ENCODE measurements around the gene DYNC1LI1.
"Not testable (repeated sequence)": the region's sequence is repeated elsewhere in the genome, so short reads cannot be mapped to it uniquely, and the experiment has no call there.

Gene DYNC1LI1

DNA sequence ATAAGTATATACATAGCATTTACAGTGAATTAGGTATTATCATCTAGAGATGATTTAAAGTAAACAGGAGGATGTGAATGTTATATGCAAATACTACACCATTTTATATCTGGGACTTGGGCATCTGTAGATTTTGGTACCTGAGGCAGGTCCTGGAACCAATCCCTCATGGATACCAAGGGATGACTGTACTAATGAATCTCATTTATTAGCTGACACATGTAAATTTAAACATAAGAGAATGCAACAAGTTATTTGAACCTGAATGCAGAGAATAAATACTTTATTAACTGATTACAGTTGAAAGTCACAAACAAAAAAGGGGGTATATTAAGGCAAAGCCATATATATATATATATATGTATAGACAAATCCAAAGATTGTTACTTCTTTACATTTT is 44.9 kb downstream of the DYNC1LI1 start:
- DNase-seq: no peak

DNA sequence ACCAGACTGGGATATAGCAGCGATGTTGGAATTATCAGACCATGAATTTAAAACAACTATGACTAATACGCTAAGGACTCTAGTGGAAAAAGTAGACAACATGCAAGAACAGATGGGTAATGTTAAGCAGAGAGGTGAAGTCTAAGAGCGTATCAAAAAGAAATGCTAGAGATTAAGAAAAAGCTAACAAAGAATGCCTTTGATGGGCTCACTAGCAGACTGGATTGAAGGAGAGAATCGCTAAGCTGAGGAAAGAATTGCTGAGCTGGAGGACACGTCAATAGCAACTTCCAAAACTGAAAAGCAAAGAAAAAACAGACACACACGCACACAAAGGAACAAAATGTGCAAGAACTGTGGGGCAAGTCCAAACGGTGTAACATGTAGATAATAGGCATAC is 48.0 kb downstream of the DYNC1LI1 start:
- no peak for DNase-seq

DNA sequence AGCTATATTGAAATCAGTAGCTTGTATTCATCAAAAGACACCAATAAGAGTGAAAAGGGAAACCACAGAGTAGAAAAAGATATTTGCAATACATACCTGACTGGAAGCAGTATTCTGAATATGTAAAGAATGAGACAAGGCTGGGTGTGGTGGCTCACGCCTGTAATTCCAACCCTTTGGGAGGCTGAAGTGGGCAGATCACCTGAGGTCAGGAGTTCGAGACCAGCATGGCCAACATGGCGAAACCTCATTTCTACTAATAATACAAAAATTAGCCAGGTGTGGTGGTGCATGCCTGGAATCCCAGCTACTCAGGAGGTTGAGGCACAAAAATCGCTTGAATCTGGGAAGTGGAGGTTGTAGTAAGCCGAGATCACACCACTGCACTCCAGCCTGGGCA is 51.7 kb downstream of the DYNC1LI1 start:
- not testable (repeated sequence) for DNase-seq

DNA sequence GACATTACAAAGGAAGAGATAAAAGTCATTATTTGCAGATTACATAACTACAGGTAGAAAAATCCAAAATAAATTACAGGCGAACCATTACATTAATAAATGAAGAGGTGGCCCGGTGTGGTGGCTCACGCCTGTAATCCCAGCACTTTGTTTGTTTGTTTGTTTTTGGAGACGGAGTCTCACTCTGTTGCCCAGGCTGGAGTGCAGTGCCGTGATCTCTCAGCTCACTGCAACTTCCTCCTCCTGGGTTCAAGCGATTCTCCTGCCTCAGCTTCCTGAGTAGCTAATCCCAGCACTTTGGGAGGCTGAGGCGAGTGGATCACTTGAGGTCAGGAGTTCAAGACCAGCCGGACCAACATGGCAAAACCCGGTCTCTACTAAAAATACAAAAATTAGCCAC is 53.9 kb downstream of the DYNC1LI1 start:
- DNase-seq: not testable (repeated sequence)

DNA sequence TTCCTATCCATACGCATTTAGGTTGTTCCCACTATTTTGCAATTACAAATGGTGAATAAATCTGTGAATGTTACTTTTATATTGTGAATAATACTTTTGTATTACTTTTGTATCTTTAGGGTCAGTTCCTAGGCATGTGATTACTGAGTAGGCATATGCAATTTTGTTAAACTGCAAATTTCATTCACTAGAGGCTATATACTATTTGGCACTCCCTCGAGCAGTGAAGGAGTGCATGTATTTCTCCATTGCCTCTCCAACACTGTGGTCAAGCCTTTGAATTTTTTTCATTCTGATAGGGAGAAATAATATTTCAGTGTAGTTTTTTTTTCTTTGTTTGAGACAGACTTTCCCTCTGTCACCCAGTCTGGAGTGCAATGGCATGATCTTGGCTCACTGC is 59.7 kb downstream of the DYNC1LI1 start:
- DNase-seq: no peak

DNA sequence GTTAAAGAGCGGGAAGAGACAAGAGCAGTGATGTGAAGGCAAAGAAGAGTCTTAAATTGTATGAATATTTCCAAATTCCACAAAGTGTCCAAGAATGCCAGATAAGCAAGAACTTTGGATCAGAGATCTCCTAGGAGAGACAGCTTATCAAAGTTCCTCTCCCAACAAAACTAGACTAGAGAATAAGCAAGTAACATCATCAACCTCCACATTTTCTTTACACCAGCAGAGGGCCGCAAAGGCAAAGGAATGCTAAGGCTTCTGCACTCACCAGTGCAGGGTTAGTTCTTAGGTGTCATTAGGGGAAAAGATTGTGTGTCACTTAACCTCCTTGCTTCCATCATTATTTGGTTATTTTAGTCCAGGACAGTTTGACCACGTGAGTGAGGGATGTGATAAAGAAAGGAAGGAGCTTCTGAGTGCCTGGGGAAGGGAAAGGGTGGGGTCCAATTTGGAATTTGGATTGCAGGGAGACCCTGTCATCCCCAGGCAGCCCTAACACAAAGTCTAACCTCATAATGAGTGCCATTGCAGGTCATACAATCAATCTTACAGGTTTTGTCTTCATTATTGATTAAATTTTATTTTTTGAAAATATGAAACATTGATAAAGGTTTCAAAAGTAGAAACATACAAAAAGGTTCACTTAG is 60.5 kb downstream of the DYNC1LI1 start:
- peak; percentile 19 for DNase-seq

DNA sequence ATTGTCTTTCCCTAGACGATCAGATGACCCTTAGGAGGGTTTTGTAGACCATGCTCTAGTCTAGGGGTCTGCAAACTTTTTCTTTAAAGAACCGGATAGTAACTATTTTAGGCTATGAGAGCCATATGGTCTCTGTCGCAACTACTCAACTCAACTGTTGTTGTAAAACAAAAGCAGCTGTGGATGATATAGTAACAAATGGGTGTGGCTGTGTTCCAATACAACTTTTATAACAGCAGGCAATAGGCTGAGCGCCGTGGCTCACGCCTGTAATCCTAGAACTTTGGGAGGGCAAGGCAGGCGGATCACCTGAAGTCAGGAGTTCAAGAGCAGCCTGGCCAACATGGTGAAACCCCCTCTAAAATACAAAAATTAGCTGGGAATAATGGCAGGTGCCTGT is 61.9 kb downstream of the DYNC1LI1 start:
- DNase-seq: no peak

DNA sequence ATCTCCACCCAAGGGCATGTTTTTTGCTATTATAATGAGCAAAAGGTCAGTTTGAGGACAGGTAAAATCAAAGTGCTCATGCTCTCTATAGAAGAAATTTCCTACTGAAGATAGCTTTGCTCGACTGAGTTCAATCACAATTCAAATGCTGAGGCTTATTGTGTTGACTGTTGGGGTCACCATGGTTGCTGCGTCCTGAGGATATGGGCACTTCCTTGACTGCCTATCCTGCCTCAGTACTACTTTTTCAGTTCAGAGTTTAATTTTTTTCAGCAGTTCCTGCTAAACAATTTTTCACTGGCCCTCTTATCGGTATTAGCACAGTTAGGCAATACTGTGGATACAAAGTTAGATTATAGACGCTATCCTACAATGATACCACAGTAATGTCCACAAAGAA is 64.2 kb downstream of the DYNC1LI1 start:
- no peak for DNase-seq

DNA sequence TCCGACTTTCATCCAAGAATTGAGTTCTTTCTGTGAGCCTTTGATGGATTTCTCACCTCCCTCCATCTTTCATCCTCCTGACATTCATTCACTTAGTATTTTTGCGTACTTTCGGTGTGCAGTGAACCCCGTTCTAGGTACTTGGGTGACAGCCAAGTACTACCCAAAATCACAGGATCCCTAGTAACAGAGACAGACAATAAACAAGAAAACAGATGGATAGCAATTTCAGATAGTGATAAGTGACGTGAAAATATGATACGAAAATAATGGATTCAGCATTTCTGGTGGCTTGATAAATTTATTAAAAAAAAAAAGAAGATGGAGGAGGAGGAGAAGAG is 67.7 kb downstream of the DYNC1LI1 start:
- no peak for DNase-seq

DNA sequence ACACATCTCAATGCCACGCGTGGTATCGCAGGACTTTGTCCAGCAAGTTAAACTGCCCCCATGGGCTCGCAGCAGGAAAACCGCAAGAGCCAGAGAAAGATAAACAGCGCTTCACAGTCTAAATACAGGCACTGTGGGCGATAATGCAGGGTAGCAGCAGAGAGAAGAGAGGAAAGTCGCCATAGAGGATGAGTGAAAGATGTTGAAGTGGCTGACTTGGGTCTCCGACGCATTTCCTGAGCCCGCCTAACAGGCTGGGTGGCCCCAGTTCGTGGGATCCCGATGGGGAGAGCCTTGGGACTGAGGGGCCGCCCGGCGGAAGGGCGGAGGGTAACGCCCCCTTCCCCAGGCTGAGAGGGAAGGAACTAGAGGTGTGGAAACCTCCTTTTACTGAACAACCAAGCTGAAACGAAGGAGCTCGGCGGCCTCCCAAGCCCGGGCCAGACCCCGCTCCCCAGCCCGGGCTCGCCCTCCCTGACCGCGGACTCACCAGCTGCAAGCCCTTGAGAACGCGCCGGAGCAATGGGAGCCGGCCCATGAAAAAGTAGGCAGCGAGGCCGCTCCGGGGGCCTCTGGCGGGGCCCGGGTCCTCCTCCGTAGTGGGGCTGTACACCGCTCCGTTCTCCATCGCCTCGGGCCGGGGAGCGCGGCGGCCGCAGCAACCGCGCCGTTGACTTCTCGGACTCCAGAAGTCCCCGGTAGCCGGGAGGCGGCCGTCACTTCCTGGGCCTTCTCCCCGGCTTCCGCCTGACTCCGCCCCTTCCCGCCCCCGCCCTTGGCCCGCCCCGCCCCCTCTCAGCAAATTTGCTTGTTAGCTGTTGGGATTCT is 68.3 kb downstream of the DYNC1LI1 start, which contains the start of gene CMTM6:
CMTM6 (minus strand) TSS at position 735 of the 828 bp plus-strand sequence; CDS start at position 628, 107 bp downstream.
- DNase-seq: peak; percentile 37

DNA sequence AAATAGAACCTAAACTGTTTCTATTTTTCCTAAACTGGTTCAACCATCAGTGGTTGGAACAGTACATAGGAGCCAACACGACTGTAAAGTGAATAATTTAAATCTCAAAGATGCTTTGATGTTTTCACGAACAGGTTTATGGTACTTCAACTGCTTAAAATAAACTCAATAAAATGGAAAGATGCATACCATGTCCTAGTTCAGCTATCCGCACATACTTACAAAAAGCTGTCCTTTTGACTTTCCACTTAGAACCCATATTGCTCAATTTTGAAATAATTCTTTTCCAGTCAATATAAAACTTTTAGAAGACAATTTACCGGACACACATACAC is 68.9 kb downstream of the DYNC1LI1 start:
- DNase-seq: no peak

DNA sequence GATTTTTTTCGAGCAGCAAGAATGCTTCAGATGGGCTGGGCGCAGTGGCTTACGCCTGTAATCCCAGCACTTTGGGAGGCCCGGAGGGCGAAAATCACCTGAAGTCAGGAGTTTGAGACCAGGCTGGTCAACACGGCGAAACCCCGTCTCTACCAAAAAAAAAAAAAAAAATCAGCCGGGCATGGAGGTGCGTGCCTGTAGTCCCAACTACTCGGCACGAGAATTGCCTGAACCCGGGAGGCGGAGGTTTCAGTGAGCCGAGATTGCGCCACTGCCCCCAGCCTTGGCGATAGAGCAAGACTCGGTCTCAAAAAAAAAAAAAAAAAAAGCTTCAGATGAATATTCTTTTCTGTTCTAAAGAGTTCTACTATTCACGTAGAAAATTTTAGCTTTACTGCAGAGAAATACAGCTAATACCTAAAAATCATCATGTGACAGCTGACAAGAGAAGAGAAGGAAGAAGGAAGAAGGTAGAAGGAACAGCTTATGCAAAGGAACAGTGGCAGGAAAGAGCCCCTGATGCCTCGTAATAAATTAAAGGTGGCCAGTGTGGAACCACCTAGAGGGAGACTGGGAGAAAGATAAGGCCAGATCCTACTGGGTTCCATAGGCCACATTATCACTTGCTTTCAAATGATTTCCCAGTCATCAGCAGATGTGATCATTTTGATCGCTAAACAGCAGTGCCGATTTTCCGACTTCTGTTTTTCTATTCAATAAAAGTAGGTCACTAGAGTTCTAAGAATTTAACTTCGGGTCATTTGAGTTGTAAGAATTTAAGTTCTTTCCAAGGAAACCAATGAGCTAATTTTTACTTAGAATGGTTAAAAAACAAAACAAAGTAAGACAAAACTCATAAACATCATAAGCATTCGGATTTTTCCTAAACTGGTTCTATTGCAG is 69.5 kb downstream of the DYNC1LI1 start:
- no peak for DNase-seq

DNA sequence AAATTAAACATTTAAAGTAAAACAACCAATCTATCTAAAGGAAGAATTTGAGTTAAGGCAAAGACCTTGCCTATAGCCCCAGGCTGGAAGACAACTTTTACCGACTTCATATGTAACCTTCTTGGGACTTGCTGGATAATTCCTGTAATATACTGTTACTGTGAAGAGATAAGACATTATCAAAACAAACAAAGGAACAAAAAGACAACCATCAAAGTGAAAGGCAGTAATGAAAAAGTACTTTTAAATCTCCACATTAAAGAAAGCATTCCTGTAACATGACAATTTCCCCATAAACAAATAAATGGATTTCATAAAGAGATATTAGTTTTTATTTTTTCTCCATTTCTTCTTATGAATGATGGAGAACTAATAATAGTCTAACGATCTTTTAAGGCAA is 70.4 kb downstream of the DYNC1LI1 start:
- DNase-seq: no peak

DNA sequence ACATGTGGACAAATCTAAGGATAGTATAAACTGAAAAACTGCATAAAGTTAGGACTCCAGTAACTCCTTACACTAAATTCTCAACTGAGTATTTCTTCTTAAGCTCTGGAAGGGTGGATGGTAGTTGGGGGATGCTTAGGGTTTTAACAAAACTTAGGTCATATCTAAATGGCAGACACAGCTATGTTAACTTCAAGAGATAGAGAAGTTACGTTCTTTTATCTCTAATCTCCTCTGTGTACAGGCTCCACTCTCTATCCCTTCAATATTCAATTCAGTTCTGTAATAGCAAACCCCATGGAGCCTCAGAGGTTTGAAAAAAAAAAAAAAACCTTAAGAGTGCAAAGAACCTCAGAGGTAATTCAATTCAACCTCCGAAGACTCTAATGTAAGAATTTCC is 71.1 kb downstream of the DYNC1LI1 start:
- no peak for DNase-seq

DNA sequence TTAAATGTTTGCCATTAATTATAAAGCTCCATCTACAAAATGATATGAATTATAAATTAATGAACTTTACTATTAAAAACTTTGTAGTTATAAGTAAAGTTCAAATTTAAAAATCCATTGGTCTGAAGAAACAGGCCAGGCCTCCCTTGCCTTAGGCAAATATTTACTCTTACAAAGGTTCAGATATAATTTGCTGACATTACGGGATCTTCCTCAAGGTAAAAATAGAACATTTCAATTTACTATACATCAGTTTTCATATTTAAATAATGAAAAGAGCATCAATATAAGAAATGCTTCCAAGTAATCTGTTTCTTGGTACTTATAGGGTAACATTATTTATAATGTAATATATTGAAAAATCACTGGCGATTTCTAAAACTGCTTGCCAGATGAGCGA is 71.7 kb downstream of the DYNC1LI1 start:
- no peak for DNase-seq

DNA sequence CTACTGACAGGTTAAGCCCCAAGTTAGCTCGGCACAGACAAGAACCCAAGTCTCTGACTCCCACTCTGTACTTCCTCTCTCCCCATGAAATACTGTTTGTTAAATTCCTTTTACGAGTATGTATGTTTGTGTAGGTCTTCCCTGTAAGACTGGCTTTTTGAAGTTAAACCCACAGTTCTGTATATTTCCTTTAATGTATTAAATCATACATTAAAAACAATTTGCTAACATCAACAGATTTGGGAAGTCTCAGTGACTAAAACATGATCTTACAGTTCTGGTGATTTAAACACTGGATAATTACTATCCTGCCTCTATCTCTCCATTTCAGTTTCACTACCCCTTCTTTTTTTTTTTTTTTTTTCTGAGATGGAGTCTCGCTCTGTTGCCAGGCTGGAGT is 72.4 kb downstream of the DYNC1LI1 start:
- no peak for DNase-seq

DNA sequence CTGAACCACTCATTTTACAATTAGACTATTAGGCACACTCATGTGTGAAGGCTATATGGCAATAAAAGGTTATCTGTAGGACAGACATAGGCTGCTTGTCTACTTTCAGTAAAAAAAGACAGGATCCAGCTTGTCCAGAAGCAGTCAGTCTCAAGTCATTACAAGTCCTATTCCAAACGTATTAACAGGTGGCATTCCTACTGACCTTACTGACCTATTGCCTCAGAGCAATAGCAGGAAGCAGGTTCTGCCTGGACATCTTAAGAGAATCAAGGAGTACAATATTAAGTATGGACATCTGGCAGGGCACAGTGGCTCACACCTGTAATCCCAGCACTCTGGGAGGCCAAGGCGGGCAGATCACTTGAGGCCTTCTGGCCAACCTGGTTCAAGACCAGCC is 75.0 kb downstream of the DYNC1LI1 start:
- no peak for DNase-seq

DNA sequence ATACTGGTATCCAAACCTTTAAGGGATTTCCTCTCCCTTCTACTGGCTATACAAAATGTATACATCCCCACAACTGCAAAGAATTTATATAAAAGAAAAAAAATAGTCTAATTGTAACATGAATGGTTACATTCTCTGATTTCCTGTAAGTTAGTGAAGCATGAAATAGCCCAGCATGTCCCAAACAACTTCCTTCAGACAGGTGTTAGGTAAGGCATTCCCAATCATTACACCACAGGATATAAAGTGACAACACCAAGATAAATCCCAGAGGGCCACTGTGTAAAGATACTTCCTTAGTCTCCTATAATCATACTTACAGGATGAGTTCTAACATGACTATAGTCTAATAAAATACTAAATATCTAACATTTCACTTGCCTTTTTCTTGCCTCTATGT is 75.6 kb downstream of the DYNC1LI1 start:
- DNase-seq: no peak

DNA sequence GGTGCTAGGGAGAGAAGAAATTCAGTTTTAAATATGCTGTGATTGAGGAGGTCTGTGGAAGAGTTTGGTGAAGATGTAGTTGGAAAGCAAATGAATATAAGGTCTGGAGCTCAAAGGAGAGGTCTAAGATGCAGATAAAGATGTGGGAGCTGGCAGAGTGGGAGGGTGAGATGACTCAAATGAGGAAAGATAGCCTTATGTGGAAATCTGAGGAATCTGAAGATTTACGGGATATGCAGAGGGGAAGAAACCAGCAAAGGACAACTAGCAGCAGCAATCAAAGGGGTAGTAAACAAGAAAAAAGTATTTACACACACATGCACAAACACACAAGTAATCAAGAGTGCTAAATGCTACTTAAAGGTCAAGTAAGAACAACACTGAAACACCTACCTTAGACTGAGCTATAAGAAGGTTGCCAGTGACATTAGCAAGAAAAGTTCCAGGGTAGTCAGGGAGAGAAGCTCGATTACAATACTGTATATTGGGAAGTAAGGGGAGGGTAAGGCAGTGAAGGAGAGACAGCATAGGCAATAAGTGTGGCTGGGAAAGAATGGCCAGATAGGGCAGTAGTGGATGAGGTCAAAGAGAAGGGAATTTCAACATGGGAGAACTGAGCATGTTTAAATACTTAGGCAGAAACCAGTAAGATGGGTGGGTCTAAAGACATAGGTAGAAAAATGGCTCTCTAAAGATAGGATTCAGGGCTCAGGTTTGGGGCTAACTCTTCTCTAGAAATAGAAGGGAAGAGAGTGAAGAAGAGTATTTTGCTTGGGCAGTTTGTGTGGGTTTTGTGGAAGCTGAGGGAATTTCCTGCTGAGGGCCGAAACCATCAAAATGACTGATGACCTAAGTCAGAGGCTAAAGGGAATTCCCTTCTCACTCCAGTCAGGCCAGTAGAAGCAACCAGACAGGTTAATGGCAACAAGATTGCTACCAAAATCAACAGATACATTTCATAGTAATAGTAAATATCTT is 76.9 kb downstream of the DYNC1LI1 start:
- no peak for DNase-seq

DNA sequence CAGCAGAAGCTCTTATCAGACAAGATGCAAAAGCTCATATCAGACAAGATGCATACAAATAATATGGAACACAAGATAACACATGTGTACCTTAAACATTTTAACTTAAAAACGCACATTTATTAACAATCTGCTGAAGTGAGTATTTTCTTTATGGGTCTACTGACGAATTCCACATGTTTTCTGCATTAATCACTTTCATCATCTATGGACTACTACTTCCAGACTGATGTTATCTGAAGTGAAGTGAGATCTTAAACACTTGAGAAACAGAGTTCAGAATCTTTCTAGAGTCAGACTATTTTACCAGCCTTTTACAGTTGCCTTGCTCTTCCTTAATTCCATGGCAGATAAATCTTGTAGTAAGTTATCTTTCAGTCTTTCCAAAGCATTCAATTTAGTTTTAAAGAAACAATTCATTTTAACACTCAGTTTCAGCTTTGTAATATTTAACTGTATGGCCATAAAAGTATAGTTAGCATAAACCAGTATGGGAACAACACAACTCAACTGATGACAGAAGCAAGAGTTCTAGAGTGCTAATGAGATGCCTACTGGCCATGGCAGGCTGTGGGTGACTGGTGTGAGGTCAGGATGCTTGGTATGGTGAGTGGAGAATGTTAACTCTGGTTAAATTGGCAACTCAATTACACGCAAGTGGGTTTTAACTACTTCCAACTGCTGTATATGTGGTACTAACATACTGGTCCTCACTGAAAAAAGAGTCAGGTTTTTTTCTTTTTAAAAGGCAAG is 77.8 kb downstream of the DYNC1LI1 start:
- no peak for DNase-seq

DNA sequence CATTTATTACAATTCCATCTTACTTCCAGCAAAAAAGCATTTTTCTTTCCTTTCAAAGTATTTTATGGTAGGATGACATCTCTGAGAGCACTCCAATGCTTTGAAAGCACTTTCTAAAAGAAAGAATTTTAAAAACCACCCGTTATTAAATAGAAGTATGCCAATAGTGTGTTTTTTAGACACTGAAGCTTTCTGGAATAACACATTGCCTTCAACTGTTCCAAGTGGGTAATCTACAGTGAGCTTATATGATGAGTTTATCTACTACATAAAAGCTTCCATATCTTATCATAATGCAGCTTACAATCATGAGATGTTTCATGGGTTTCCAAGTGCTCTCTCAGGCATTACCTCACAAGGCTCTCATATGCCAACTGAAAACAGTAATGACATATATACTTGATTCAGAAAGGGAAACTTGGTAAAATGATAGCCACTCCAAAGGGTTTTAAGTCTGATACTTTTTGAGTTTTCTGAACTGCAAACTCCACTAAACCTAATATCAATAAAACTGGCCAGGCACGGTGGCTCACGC is 82.1 kb downstream of the DYNC1LI1 start:
- DNase-seq: no peak

All from NCI-H1092 (cell line).